GM08714 (cell line): ENCODE measurements around the gene ITGAD.

Experiments
- H3K4me3 ChIP-seq: fragments of 200-500 bp; sonication (Bioruptor generic); 2 replicates; pipeline ENCODE4 v1.5.1; 2014; ENCODE audit warnings: mild to moderate bottlenecking, low read length, inconsistent platforms
- ZNF274 ChIP-seq: IDR thresholded peaks from 2 replicates; pipeline ENCODE4 v1.6.1; 2012; ENCODE audit warnings: mild to moderate bottlenecking, low read depth, low read length

Gene ITGAD

DNA sequence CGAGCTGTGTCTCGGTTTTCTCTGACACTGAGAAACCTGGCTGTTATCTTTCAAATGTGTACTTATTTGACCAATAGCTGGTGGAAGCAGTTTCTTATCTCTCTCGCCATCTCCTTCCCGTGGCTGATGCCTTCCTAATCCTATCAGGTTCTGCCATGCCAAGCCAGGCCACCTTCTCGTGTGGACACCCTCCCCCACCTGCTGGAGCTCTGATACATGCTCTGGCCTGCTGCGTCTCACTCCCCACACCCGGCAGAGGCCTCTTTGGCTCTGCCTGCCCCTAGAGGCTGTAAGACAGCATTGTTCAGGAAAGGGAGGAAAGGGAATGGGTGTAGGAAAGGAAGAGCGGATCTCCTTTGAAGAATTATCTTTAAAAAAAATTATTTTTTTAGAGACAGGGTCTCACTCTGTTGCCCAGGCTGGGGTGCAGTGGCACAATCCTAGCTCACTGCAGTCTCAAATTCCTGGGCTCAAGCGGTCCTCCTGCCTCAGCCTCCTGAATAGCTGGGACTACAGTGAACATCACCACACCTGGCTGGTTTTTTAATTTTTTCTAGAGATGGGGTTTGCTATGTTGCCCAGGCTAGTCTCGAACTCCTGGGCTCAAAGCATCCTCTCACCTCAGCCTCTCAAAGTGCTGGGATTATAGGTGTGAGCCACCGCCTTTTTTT, 58.7 kb downstream of the ITGAD start:
- H3K4me3 ChIP-seq, result no peak overlapping the region
- no peak for TF ChIP-seq ZNF274

DNA sequence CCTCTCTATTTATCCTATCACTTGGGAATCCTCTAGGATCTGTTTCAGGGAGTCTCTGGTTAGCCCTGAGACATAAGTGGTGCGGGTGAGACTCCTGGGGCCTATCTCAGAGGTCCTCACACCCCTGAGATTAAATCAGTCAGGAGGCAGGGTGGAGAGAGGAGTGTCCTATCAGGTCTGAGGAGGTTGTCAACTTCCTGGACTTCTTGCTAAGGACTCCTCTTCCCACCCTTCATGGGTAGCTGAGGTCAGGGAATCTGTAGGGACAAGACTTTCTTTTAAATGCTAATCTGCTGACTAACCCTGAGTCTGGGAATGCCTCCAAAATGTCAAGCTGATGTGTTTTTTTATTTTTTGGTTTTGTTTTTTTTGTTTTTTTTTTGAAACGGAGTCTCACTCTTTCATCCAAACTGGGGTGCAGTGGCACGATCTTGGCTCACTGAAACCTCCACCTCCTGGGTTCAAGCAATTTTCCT, 59.5 kb downstream of the ITGAD start:
- TF ChIP-seq ZNF274, result no peak

DNA sequence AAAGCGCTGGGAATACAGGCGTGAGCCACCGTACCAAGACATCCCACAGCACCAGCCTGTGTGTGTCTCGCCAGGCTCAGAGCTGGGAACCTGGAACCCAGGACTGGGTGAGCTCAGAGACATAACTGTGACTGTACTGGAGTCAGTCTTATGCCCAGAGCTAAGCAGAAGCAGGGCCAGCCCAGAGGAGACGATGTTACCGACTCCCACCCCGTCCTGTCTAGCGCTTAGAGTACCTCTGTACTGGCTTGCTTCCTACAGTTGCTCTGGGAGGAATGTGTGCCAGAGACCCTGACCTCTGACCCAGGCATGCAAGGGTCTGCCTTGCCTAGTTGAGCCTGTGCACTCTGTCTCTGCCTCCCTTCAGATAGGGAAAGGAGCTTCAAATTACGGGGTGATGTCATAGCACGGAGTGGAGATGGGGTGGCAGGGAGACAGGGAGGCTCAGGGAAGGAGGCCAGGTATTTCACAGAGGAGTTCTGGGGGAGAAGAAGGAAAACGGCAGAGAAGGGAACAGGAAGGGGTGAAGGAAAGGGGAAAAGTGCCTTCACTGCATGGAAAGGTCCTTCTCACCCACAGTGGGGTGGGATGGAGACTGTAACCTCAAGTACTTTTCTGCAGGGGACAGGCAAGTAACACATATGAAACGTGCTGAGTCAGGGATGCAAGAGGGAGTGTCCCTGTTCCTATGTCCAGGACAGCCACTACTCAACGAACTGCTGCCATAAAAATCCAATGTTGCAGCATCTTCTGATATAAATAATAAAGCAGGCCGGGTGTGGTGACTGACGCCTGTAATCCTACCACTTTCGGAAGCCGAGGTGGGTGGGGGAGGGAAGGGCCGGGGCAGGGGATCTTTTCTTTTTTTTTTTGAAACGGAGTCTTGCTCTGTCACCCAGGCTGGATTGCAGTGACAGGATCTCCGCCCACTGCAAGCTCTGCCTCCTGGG, 60.4 kb downstream of the ITGAD start:
- TF ChIP-seq ZNF274, result no peak
- no peak overlapping the region for H3K4me3 ChIP-seq

More for the DNA sequence above, 59.5 kb downstream of the ITGAD start:
- no peak overlapping the region for H3K4me3 ChIP-seq

DNA sequence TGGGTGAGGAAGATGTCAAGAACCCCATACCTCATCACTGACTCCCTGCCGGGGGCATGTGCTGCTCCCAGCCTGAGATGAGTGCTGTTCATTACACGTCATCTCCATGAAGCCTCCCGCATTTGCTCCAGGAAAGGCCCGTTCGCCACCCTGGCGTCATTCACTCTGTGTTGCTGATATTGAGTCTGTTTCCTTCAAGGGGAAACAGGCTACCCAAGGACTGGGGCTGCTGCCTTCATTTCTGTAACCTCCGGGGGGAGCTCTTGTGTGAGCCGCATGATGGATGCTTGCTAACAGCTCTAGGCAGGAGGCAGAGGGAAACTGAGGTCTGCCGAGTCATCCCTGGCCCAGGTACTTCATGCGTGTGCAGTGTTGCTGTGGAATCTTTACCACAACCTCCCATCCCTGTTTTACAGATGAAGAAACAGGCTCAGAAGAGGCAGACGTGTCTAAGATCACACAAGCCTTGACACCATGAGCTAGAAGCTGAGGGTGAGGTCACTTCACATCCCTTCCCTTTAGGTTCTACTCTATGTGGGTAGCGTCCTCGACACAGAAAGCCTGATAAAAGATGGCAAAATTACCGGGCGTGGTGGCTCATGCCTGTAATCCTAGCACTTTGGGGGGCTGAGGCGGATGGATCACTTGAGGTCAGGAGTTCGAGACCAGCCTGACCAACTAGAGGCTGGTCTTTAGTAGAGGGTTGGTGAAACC, 62.6 kb downstream of the ITGAD start:
- no peak overlapping the region for H3K4me3 ChIP-seq
- TF ChIP-seq ZNF274, result no peak

DNA sequence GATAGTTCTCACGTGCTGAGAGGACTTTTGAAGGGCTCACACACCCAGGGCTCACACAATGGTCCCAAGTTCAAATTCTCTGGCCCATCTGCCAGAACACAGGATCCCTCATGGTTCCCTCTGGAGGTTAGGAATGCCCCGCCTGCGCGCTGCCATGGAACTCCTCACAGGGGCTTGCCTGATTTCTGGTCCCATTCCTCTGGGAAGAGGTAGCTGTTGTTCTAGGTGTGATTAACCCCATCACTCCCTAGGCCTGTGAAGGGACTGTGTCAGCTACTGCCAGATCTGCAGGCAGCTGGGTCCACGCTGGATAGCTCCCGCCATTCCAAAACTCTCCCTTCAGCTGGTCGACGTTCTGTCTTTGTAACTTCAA, 63.8 kb downstream of the ITGAD start:
- no peak for TF ChIP-seq ZNF274

DNA sequence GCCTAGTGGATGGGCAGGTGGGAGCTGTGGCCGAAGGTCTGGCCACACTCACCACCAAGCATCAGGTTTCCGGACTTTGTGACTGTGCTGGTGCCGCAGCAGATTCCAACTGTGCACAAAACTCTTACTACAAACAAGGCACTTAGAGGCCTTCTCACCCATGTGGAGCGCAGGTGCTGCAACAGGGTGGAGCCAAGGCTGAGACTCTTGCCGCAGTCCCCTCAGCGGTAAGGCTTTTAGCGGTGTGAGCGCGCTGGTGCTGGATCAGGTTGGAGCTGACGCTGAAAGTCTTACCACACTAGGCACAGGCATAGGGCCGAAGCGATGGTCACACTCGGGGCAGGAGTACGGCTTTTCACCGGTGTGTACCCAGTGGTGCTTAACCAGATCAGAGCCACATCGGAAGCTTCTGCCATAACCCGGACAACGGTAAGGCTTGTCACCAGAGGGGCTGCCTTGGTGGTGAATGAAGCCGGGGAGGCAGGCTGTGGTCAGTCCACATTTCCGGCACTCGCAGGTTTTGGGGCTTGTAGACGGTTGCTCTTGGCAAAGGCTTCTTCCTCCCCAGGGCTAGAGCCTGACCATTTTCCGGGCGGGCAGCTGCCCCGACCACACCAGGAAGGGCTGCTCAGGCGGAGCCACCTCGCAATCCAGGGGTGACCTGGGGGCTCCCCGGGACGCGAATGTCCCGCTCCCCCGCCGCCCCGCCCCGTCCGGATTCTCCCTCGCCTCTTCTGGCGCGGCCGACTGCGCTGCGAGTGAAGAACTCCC, 65.1 kb downstream of the ITGAD start:
- peak overlapping the region; percentile 83 for H3K4me3 ChIP-seq
- no peak for TF ChIP-seq ZNF274

More for the DNA sequence above, 63.8 kb downstream of the ITGAD start:
- H3K4me3 ChIP-seq, result no peak overlapping the region; the same call in 1 of the 2 replicates

DNA sequence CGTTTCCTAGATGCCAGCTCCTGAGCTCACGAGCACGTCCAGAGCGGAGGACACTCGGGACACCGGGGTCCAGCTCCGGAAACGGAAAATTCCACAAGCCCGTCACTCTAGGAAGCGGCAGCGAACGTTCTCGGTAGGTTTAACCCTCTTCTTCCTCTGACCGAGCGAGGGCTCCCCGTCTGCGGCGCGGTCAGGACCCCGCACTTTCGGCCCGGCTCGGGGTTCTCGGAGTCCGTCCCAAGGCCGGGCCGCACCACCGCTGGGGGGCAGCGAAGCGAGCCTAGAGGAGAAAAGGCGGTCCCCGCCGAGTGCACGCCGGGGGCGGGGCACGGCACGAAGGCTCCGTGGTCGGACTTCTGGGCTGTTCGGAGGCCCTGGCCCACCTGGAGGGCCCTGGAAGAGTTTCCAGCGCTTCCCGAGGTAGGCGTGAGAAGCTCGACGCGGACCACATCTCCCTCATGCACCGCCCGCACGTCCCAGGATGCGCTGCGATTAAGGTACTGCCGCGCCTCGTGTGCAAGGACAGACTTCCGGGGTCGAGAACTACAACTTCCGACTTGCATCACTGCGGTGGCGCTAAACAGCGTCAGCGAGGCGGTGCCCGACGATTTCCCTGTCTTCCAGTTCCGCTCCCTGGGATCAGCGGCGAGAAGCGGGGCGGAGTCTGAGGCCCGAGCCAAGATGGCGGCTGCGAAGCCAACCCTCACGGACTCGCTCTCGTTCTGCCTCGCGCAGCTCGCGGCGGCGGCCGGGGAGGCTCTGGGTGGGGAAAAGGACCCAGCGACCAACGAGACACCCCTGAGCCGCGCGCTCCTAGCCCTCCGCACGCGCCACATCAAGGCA, 65.9 kb downstream of the ITGAD start, which contains the start of gene ARMC5:
TSS of gene ARMC5 (plus strand) at position 658 of the 843 bp plus-strand sequence. CDS start at position 682, 24 bp downstream.
- no peak for TF ChIP-seq ZNF274
- peak within 1 kb of the TSS; percentile 92 for H3K4me3 ChIP-seq

DNA sequence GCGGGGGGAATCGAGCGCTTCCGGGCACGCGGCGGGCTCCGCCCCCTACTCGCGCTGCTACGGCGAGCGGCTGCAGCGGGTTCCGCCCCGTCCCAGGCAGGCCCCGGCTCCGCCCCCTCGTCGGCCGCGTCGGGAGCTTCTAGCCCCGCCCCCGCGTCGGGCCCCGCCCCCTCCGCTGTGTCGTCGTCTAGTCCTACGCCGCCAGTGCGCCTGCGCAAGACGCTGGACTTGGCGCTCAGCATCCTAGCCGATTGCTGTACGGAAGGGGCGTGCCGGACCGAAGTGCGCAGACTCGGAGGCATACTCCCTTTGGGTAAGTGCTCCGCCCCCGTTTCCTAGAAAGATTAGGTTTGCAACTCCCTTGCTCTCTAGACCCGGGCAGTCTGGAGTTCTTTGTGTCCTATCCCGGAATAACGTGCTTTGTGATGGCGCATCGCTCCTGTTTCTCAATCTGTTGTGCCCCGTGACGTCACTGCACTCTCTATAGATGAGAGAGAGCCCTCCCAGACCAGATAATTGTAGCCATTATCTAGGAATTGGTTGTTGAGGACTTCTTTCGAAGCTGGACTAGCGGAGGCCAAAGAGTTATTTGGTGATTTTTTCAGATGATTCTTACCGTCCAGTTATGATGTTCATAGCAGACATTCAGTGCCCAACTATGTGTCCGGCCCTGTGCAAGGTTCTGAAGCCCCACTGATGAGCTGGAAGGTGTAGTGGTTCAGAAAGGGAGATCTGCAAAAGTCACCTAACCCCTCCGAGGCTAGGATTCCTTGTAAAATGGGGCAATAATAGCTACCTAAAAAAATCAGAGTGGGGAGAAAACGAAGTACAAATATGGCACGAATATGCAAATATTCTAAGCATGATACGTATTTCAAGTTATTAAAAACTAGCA, 66.8 kb downstream of the ITGAD start:
- H3K4me3 ChIP-seq, result peak overlapping the region; percentile 92
- no peak for TF ChIP-seq ZNF274

DNA sequence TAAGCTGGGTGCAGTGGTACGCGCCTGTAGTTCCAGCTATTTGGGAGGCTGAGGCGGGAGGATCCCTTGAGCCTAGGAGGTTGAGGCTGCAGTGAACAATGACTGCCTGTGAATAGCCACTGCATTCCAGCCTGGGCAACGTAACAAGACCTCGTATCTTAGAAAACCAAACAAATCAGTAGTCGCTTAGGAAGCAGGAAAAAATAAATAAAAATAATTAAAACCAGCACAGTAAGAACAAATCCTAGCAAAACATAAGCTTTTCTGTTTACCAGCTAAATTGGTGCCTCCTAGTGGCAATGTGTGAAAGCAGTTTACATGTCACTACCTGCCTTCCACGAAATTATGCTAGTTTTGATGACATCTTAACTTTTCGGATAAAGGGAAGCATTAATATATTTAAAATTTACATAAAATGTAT, 67.5 kb downstream of the ITGAD start:
- no peak for TF ChIP-seq ZNF274
- peak overlapping the region; percentile 92 for H3K4me3 ChIP-seq

DNA sequence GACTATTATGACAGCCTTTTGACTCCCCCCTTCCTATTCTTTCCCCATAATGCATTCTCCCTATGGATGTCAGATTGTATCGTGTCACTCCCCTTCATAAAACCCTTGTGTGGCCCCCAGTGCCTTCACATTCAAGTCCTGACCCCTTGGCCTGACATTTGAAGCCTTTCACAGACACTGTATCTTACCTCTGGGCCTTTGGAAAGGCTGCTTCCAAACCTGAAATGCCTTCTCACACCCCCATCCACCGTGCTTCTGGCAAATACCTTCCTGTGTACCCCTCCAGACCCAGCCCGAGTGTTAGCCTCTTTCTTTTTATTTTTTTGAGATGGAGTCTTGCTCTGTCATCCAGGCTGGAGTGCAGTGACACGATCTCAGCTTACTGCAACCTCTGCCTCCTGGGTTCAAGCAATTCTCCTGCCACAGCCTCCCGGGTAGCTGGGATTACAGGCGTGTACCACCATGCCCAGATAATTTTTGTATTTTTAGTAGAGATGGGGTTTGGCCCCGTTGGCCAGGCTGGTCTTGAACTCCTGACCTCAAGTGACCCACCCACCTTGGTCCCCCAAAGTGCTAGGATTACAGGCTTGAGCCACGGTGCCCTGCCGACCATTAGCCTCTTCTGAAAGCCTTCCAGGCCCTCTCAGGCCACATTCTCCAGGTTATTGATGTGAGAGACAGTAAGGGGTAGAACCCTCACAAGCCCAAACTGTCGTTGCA, 68.2 kb downstream of the ITGAD start:
- no peak for TF ChIP-seq ZNF274
- H3K4me3 ChIP-seq, result no peak overlapping the region
